Stimulated activated CD8-positive, alpha-beta memory T cell treated with anti-CD3 and anti-CD28 coated beads, Interleukin-12 subunit alpha, Interleukin-12 subunit beta, amount 100 ng/mL, for 24 hours (primary cell): ENCODE data around the gene FNDC8.
"Not testable (repeated sequence)": the region's sequence is repeated elsewhere in the genome, so short reads cannot be mapped to it uniquely, and the experiment has no call there.

ENCODE experiments used
- DNase-seq: peaks from one replicate; pipeline ENCODE4 v3.0.0-alpha.2; 2020; ENCODE audit errors: extremely low read depth

FNDC8 gene

GRCh38 chr17:35170968-35171771 lies 49.8 kb downstream of the FNDC8 start:
- DNase-seq: no peak

DNA sequence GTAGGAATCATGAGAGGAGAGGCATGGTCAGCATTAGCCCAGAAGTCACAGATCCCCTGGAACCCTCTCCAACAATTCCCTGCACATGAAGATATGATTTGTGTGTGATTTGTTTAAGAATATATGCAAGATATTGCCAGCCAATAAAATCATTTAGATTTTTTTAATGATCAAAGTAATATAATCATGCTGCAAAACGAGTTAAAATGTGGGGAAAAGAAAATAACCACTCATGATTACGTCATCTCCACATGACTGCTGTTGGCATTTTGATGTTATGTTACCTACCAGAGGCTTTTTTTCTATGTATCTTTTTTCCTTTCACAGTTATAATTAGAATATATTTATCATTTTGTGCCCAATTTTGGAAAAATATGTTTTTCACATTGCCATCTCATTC lies 50.4 kb downstream of the FNDC8 start:
- DNase-seq: no peak

GRCh38 chr17:35172321-35172720 lies 50.9 kb downstream of the FNDC8 start:
- not testable (repeated sequence) for DNase-seq

DNA sequence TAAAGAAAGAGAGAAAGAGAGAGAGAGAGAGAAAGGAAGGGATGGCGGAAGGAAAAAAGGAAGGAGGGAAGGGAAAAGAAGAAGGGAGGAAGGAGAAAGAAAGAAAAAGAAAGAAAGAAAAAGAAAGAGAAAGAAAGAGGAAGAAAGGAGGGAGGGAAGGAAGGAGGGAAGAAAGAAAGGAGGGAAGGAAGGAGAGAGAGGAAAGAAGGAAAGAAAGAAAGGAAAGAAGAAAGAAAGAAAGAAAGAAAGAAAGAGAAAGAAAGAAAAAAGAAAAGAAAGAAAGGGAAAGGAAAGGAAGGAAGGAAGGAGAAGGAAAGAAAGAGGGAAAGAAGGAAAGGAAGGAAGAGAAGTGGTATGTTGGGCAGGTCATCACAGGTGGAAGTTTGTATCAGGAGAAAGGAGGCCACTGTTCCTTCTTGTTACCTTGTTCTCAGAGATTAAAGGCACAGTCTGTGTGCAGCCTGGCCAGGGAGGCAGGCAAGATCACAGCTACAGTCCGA lies 53.5 kb downstream of the FNDC8 start:
- DNase-seq: no peak

DNA sequence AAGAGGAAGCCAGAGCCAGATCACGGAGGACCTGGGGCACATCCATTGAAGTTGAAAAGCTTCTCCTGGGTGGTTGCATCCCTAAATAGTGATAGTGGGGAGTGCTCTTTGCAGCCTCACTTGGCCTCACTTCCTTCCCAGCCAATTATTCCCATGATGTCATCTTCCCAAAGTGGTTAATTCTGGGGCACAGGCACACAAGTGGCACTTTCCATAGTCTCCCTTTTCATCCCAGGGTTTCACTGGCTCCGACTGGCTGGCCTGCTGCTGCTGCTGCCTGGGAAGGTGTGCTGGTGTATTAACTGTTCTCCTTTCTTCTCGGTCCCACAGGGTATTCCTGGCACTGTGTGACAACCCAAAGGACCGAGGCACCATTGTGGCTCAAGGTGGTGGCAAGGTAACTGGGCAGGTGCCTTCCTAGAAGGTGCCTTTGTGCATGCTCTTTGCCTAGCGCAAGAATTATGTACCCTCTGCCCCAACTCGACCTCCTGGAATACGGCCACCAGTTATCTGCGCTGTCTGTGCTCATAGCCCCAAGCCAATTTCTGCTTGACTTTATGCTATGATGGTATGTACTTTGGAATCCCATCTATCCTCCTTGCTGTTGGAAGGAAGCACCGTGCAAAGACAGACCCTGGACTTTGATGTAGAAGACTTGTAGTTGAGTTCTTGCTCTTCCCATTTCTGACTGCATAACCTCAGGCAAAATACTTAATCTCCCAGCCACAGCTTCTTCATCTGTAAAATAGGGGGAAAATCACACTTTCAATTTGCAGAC lies 54.4 kb downstream of the FNDC8 start:
- DNase-seq: no peak

DNA sequence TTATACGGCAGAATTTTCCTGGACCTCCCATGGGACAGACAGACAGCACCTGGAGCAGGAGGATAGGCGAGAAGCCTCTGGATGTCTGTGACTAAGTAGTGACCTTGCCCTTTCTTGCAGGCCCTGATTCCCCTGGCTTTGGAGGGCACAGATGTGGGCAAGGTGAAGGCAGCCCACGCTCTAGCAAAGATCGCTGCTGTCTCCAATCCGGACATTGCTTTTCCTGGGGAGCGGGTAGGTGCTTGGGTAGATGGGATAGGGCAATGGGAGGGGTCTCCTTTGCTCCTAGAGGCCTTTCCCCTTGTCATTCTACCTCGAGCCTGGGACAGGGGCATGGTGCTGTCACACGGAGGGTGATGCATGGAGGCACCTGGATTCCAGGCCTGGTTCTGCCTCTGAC lies 55.5 kb downstream of the FNDC8 start:
- DNase-seq: no peak

- DNase-seq: not testable (repeated sequence)
Measured at GRCh38 chr17:35179379-35179778, 58.0 kb downstream of the FNDC8 start.
